Sciatic nerve (tissue), 2 donors: ENCODE results near the gene ANKRD27. TPM values are rescaled to one million over a fixed set of nuclear protein-coding genes. Genes with fewer than 3 reads are reported as not detected.
"Not testable (repeated sequence)": the region's sequence is repeated elsewhere in the genome, so short reads cannot be mapped to it uniquely, and the experiment has no call there.

Experiments
- ATAC-seq: fragments of 200-7000 bp; cut with Tn5 transposase; one replicate; pipeline ENCODE4 v1.9.1; 2020; ENCODE audit warnings: mild to moderate bottlenecking, moderate library complexity
- DNase-seq: peaks from one replicate; pipeline ENCODE4 v3.0.0-alpha.2; 2020; ENCODE audit warnings: low spot score
- intact Hi-C: fragments of 100-400 bp; cut with DNase I; formaldehyde crosslinking; loops from one replicate; pipeline ENCODE4 v1.14.2; 2022
- total RNA-seq: library from RNA; stranded (reverse); fragmentation: NEBNext Ultra II Directional; extraction: Animal tissue kit (Norgen Biotek cat#: 25700); gene quantifications from one replicate; pipeline ENCODE4 v1.2.1, GENCODE V29; 2021
- donor health status: DM: no; HTN: no; CAD: no.
- donor health status: DM: no; HTN: no; CAD: no.

Gene ANKRD27
- total RNA-seq, 1 donor from 2014 or later = 37.9 TPM

DNA sequence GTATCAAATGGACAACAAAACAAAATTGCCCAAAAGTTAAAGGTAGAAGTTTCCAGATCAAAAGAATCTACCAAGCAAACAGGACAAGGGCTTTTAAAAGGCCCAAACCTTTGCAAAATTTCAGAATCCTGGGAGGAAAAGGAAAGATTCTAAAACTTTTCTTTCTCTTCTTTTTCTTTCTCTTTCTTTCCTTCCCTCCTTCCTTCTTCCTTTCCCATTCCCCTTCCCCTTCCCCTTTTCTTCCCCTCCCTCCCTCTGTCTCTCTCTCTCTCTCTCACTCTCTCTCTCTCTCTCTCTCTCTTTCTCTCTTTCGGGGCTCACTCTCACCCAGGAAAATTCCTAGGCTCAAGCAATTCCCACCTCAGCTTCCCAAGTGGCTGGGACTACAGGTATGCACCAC, 98.2 kb downstream of the ANKRD27 start:
- intact Hi-C loops = no loop called here
- DNase-seq (no peak), ATAC-seq (no peak)

DNA sequence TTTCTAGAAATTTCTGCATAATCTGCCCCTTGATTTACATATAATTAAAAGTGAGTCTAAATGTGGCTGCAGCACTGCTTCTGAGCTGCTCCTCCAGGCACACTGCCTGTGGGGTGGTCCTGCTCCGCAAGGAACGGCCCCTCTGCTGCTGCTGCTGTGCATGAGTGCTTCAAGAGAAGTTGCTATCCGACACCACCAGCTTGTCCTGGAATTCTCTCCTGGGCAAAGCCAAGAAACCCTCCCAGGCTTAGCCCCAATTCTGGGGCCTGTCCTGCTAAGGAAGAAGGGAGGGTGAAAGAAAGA, 101.5 kb downstream of the ANKRD27 start:
- intact Hi-C loops = no loop called here
- no peak for DNase-seq
- ATAC-seq = no peak

DNA sequence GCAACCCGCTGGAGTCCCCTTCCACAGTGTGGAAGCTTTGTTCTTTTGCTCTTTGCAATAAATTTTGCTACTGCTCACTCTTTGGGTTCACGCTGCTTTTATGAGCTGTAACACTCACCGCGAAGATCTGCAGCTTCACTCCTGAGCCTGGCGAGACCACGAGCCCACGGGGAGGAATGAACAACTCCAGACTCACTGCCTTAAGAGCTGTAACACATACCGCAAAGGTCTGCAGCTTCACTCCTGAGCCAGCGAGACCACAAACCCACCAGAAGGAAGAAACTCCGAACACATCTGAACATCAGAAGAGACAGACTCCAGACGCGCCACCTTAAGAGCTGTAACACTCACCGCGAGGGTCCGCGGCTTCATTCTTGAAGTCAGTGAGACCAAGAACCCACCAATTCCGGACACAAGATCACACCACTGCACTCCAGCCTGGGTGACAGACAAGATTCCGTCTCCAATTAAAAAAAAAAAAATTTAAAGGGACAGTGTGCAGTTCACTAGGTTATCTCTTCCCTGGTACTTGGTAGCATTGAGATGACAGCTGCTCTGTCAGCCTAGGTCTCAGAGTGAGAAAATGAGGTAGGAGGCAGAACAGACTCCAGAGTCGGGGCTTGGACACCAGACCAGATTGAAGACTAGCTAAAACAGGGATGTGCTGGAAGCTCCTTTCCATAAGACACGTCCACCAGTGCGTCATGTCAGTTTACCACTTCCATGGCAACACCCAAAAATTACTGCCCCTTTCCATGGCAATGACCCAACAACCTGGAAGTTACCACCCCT, 102.1 kb downstream of the ANKRD27 start:
- DNase-seq, ATAC-seq, intact Hi-C loops: not testable (repeated sequence)

DNA sequence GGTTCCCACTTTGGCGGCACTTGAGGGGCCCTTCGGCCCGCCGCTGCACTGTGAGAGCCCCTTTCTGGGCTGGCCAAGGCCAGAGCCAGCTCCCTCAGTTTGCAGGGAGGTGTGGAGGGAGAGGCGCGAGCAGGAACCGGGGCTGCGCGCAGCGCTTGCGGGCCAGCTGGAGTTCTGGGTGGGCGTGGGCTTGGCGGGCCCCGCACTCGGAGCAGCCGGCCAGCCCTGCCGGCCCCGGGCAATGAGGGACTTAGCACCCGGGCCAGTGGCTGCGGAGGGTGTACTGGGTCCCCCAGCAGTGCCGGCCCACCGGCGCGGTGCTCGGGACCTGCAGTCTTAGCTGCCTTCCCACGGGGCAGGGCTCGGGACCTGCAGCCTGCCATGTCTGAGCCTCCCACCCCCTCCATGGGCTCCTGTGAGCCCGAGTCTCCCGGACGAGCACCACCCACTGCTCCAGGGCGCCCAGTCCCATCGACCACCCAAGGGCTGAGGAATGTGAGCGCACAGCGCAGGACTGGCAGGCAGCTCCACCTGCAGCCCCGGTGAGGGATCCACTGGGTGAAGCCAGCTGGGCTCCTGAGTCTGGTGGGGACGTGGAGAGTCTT, 103.4 kb downstream of the ANKRD27 start:
- intact Hi-C loops, DNase-seq, ATAC-seq: not testable (repeated sequence)

DNA sequence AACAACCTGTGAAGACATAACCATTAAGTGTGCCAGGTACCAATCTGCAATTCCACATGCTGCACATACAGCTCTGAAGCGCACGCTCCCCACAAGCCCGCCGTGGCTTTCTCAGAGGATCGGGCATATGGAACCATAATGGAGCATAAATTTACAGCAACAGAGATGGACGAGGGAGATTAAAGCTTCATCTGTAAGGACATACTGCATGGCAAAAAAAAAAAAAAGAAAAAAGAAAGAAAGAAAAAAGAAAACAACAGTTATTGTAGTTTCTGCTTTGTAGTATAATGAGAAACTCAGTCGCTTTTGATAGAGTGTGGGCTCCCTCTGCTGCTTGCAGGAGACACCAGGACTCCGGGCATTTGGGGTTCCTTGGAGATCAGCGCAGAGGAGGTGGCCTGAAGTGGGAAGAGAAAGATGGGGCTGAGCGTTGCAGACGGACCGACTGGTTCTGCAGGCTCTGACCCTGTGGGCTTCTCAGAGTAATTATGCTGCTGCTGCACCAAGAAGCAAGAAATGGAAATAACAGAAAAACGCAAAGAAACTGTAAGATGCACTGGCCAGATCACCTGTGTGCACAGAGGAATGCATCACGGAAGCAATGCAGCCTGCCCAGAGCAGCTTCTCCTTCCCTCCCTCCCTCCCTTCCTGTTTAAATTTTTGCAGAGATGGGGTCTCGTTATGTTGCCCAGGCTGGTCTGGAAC, 104.7 kb downstream of the ANKRD27 start:
- ATAC-seq = peak; percentile 84
- no peak for DNase-seq
- intact Hi-C loops = no loop called here

- intact Hi-C loops = no loop called here
- no peak for DNase-seq
- no peak for ATAC-seq
Measured at GRCh38 chr19:32567486-32567885, 107.5 kb downstream of the ANKRD27 start.

- ATAC-seq (no peak), DNase-seq (no peak)
- intact Hi-C loops = no loop called here
Measured at GRCh38 chr19:32566246-32566830, 108.6 kb downstream of the ANKRD27 start.

DNA sequence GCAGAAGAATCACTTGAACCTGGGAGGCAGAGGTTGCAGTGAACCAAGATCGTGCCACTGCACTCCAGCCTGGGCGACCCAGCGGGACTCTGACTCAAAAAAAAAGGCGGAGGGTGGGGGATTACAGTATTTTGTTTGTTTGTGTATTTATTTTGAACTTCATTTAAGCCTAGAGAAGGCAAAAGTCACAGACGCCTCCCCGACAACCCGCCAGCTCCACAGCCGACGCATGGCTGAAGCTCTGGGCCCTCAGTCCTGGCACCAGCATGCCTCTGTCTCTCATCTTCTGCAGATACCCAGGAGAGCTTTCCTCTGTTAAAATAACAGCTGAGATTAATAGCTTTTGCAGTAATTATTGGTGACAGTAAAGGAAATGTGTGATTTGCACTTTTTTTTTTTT, 111.2 kb downstream of the ANKRD27 start:
- no peak for DNase-seq
- intact Hi-C loops = no loop called here
- ATAC-seq = no peak

- ATAC-seq (no peak), DNase-seq (no peak)
- intact Hi-C loops = no loop called here
Measured at GRCh38 chr19:32558607-32559228, 116.3 kb downstream of the ANKRD27 start.

GRCh38 chr19:32555786-32556185, 119.2 kb downstream of the ANKRD27 start:
- intact Hi-C loops = no loop called here
- ATAC-seq = no peak
- DNase-seq = no peak

GRCh38 chr19:32550666-32551065, 124.3 kb downstream of the ANKRD27 start:
- ATAC-seq = no peak
- DNase-seq = no peak
- intact Hi-C loops = no loop called here

Other genes starting within 250 kb of the ANKRD27 start
- 64.3 TPM for gene PDCD5, start 94.0 kb downstream of the ANKRD27 start, total RNA-seq
- gene RGS9BP, start 668 bp upstream of the ANKRD27 start, total RNA-seq = 0.13 TPM
- 5.1 TPM for gene NUDT19, start 16.6 kb upstream of the ANKRD27 start, total RNA-seq
- 0.40 TPM for gene TDRD12, start 44.6 kb upstream of the ANKRD27 start, total RNA-seq
- 0.89 TPM for gene SLC7A9, start 194.6 kb upstream of the ANKRD27 start, total RNA-seq